Stimulated activated CD4-positive, alpha-beta T cell treated with anti-CD3 and anti-CD28 coated beads, Interleukin-1b, Interleukin-23, amount 100 ng/mL, for 48 hours (primary cell): Measurements from ENCODE around the gene SETD3.

Experiments
- DNase-seq: peaks from one replicate; pipeline ENCODE4 v3.0.0-alpha.2; 2020

SETD3 gene

GRCh38 chr14:99387880-99388279, 92.8 kb downstream of the SETD3 start:
- DNase-seq, result no peak

GRCh38 chr14:99384450-99385417, 95.9 kb downstream of the SETD3 start:
- no peak for DNase-seq

- DNase-seq, result no peak
Observed at GRCh38 chr14:99383472-99384449, 96.9 kb downstream of the SETD3 start.

GRCh38 chr14:99382781-99383471, 97.7 kb downstream of the SETD3 start:
- DNase-seq, result no peak

- DNase-seq, result no peak
Observed at GRCh38 chr14:99382071-99382470, 98.6 kb downstream of the SETD3 start.

- no peak for DNase-seq
Observed at GRCh38 chr14:99381688-99382060, 99.0 kb downstream of the SETD3 start.

GRCh38 chr14:99380991-99381687, 99.5 kb downstream of the SETD3 start:
- DNase-seq, result no peak

DNA sequence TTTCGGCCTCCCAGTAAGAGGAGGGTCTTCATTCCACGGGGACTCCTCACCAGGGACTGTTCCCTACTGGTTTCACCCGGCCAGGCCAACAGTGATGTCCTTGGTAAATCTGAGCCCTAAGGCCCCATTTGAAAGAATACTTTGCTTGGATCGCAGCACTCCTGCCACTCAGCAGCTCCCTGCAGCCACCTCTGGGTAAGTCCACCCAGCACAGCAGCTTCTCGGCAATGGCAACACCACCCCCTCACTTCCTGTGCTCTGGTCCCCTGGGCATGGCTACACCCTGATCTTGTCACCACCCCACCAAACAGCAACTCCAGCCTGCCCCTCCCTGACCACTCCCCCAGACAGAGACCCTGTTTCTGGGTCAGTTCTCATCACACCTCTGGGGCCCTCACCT, 100.3 kb downstream of the SETD3 start:
- no peak for DNase-seq

GRCh38 chr14:99378782-99379214, 101.9 kb downstream of the SETD3 start:
- no peak for DNase-seq

DNA sequence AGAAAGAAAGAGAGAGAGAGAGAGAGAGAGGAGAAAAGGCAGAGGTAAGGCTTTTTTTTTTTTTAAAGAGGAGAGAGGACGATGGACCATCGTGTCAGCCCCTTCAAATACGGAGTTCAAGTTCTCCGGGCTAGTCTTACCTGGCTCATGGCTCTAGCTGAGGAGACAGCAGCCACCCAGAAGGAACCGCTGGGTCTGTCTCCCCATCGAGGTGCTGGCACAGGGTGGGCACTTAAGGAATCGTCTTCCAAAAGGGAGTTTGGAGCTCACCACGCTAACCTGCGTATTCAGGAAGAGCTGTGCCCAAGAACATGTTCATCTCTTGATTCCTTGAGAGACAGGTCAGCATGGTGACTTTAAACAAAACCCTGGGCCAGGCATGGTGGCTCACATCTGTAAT, 102.7 kb downstream of the SETD3 start:
- no peak for DNase-seq

DNA sequence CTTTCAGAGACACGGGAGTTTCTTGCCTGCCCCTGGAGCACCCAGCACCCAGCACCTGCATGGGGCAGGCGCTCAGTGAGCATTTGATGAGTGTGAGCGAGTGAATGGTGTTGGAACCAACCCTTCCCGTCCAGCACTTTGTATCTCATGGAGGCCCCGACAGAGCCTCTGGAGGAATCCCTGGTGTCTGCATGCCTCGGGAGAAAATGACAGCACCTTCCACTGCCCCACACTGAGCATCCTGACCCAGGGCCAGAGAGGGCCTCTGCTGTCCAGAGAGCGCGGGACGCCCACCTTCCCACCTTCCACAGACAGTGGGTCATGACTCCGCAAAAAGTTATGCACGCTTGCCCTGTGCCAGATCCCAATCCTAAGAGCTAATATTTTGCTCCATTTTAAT, 105.7 kb downstream of the SETD3 start:
- no peak for DNase-seq

DNA sequence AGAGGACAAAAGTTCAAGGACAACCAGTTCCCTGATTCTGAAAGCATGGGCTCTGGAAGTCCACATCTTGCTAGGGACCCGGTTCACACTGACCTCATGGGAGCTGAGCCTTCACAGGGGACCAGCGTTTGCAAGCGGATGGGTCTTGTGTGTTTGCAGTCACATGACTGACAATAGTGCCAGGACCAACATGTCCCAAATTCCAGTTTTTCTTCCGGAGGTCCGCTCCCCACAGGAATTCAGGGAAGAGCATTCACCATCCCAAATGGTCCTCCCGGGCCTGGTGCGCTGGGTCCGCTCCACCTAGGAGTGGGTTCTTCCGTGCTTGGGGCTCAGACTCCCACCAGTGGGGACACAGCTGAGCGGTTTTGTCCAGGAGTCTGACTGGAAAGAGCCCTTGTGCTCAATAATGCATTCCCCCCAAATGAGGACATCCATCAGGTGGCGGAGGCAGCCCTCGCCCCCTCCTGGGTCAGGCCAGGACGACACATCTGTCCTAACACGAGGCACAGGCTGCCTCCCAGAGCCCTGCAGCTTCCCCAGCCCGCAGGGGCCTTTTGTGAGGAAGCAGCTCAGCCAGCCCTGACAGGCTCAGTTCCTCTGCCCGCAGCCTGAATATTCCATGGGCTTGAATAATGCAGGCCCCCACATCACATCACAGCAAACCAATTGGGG, 116.9 kb downstream of the SETD3 start:
- no peak for DNase-seq

DNA sequence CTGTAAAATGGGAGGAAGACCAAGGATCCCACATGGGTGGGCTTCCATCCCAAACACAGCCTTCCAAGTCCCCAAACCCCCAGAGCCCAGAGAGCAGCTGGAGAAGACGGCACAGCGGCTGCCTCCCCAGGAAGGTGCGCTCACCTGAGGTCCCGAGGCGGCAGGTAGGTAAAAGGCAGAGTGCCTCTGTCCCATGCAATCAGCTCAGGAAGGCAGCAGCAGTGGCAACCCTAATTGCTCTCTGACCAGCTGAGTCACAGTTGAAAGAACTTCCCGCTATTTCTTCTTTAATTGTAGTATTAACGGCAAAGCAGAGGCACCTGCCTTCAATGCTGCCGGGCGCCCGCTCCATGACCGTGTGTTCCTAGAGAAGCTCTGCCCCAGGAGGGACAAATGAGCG, 117.6 kb downstream of the SETD3 start:
- DNase-seq, result no peak

DNA sequence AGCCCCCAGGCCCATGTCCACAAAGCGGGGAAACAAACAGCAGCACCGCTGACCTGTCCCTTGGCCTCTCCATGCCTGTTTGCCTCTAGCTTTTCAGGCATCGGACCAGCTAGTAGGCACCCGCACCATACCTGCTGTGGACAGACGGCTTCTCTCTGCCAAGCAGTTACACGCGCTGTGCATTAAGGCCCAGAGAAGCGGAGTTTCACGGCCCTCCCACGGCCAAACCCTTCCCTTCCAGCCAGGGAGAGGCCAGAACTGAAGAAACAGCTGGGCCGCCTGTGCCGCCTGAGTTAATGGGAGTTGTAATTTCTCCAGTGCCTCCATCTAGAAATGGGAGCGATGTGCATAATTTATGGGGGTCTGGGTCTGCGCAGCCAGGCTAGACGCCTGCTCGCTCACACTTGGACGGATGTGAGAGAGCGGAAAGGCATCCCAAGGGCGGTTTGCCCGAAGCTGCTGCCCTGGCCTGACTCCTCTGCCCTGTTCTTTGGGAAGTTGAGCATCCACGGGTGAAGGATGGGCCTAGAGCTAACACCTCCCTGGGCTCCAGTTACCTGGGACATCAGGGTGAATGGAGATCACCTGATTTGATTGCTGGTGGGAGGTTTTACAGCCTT, 119.0 kb downstream of the SETD3 start:
- DNase-seq, result no peak

GRCh38 chr14:99360774-99361595, 119.7 kb downstream of the SETD3 start:
- DNase-seq, result peak; percentile 13

- no peak for DNase-seq
Observed at GRCh38 chr14:99359906-99360305, 120.8 kb downstream of the SETD3 start.

- DNase-seq, result no peak
Observed at GRCh38 chr14:99357916-99358390, 122.7 kb downstream of the SETD3 start.

- no peak for DNase-seq
Observed at GRCh38 chr14:99357151-99357915, 123.3 kb downstream of the SETD3 start.

DNA sequence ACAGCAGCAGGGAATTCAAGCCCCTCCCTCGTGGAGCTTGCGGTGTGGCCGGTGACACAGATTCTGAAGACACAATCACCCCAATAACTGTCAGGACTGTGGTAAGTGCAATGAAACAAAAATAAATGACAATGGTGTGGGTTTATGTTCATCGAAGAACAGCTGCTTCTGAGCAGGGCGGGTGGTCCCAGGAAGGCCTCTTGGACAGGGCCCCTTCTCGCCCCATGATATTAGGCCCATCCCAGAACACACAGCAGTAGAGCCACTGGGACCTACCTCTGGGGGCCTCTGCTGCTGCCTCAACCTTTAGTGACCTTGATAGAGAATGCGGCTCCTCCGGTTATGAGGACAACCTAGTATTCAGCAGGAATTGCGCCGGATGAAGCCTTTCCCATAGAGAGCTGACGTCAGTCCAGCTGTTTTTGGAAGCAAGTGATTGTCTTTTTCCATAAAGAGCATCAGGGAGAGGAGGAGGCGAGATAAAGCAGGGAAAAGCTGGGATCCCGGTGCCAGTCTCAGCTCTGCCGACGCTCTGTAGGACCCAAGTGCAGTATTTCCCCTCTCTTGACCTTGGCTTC, 124.5 kb downstream of the SETD3 start:
- no peak for DNase-seq
